Thyroid gland (tissue), 4 donors: ENCODE results near the gene HLA-DQA1. TPM values are rescaled to one million over a fixed set of nuclear protein-coding genes. Genes with fewer than 3 reads are reported as not detected.

Experiments used
- DNase-seq, 2 donors: peaks; one replicate each; pipeline ENCODE4 v3.0.0-alpha.2; 2019
- H3K27ac ChIP-seq, 3 donors: fragments of 200-600 bp; sonication (generic); 1 replicate in 2 of 3; 2 replicates in 1 of 3; pipeline ENCODE4 v1.5.1; 2016 to 2019; ENCODE audit warnings: mild to moderate bottlenecking in 1 of 3, moderate library complexity in 1 of 3
- H3K27me3 ChIP-seq: fragments of 200-600 bp; sonication (generic); one replicate; pipeline ENCODE4 v1.5.1; 2019
- H3K36me3 ChIP-seq, 2 donors: fragments of 200-600 bp; sonication (generic); one replicate each; pipeline ENCODE4 v1.5.1; 2016 to 2019
- H3K4me1 ChIP-seq, 2 donors: fragments of 200-600 bp; sonication (generic); one replicate each; pipeline ENCODE4 v1.5.1; 2017 to 2019
- H3K4me3 ChIP-seq, 3 donors: fragments of 200-600 bp; sonication (generic); replicated peaks in 1 of 3; 1 replicate in 2 of 3; 2 replicates in 1 of 3; pipeline ENCODE4 v1.5.1; 2016; ENCODE audit warnings: mild to moderate bottlenecking in 1 of 3
- H3K9me3 ChIP-seq: fragments of 200-600 bp; sonication (generic); one replicate; pipeline ENCODE4 v1.5.1; 2017
- CTCF ChIP-seq, 6 experiments: fragments of 200-600 bp in 3 of 6; fragments of 450-650 bp in 3 of 6; sonication (generic) in 3 of 6; IDR thresholded peaks; one replicate each; pipeline ENCODE4 v1.5.1; 2016 to 2019; ENCODE audit warnings: antibody characterized with exemption in 6 of 6, mild to moderate bottlenecking in 2 of 6, inconsistent platforms in 1 of 6, moderate library complexity in 1 of 6
- POLR2A ChIP-seq, 2 donors: fragments of 450-650 bp; IDR thresholded peaks; one replicate each; pipeline ENCODE4 v1.6.1; 2017; ENCODE audit warnings: antibody characterized with exemption in 2 of 2, mild to moderate bottlenecking in 2 of 2, moderate library complexity in 1 of 2
- WGBS, 2 donors: methylation state at CpG; one replicate each; pipeline ENCODE4 v1.1.5; 2017; 5-methylcytosine and 5-hydroxymethylcytosine counted together
- intact Hi-C: fragments of 100-400 bp; cut with DNase I; formaldehyde crosslinking; loops from one replicate; pipeline ENCODE4 v1.15.1; 2023
- total RNA-seq, 4 donors: library from RNA; depleted of rRNA; stranded (reverse); fragments of >200 nt; gene quantifications; one replicate each; pipeline ENCODE4 v1.2.3, GENCODE V29; 2016

HLA-DQA1 gene
- total RNA-seq, 4 donors from 2014 or later, result 1.7 to 19.6 (median 10.2) TPM

- H3K4me3 ChIP-seq, result no peak overlapping the region
- no peaks in the 10 kb centered on the region for H3K4me1 ChIP-seq
- intact Hi-C loops, result no loop called here
- H3K27me3 ChIP-seq, result no peaks in the 10 kb centered on the region
- H3K36me3 ChIP-seq, result no peaks in the 10 kb centered on the region
- WGBS, 2 donors, result 29 to 51% methylated on average over 2 of the region's 2 CpGs
- H3K27ac ChIP-seq, result no peak overlapping the region
- no peak for DNase-seq
- H3K9me3 ChIP-seq, result no peaks in the 10 kb centered on the region
- TF ChIP-seq POLR2A (IDR thresholded peaks at IDR 0.05), result no peak
- TF ChIP-seq CTCF (IDR thresholded peaks at IDR 0.05), result no peak
Measured at GRCh38 chr6:32607988-32608298, 29.3 kb upstream of the HLA-DQA1 start.

GRCh38 chr6:32608362-32608761 lies 28.8 kb upstream of the HLA-DQA1 start:
- H3K36me3 ChIP-seq, result no peaks in the 10 kb centered on the region
- no peak overlapping the region for H3K27ac ChIP-seq
- no peaks in the 10 kb centered on the region for H3K4me1 ChIP-seq
- H3K9me3 ChIP-seq, result no peaks in the 10 kb centered on the region
- no peaks in the 10 kb centered on the region for H3K27me3 ChIP-seq
- 27 to 31% methylated on average over 3 of the region's 3 CpGs for WGBS, 2 donors
- DNase-seq, result no peak
- H3K4me3 ChIP-seq, result no peak overlapping the region
- intact Hi-C loops, result no loop called here
- no peak for TF ChIP-seq CTCF (IDR thresholded peaks at IDR 0.05)

GRCh38 chr6:32609391-32609730 lies 27.8 kb upstream of the HLA-DQA1 start:
- H3K9me3 ChIP-seq, result no peaks in the 10 kb centered on the region
- no peak overlapping the region for H3K4me3 ChIP-seq
- WGBS, 2 donors, result 57 to 84% methylated on average over 2 to 3 of the region's 3 CpGs
- intact Hi-C loops, result no loop called here
- no peak for TF ChIP-seq POLR2A (IDR thresholded peaks at IDR 0.05)
- TF ChIP-seq CTCF (IDR thresholded peaks at IDR 0.05), result no peak
- no peaks in the 10 kb centered on the region for H3K36me3 ChIP-seq
- peak overlapping the region in 2 of 3 donors; percentile 38 to 49 for H3K27ac ChIP-seq
- peaks cover 0 to 5% of the 10 kb centered on the region in 2 donors for H3K4me1 ChIP-seq
- no peak for DNase-seq
- H3K27me3 ChIP-seq, result no peaks in the 10 kb centered on the region

GRCh38 chr6:32609731-32610640 lies 27.2 kb upstream of the HLA-DQA1 start:
- Histone ChIP-seq H3K9me3 (no peaks in the 10 kb centered on the region), H3K27ac (peak overlapping the region in 2 of 3 donors; percentile 38 to 56), H3K36me3 (no peaks in the 10 kb centered on the region), H3K4me1 (peaks cover 5 to 7% of the 10 kb centered on the region in 2 donors), H3K4me3 (no peak overlapping the region), H3K27me3 (no peaks in the 10 kb centered on the region)
- TF ChIP-seq POLR2A (IDR thresholded peaks at IDR 0.05) (peak in 1 of 2 donors; percentile 11), CTCF (IDR thresholded peaks at IDR 0.05) (no peak)
- intact Hi-C loops, result no loop called here
- peak in 1 of 2 donors; percentile 6 for DNase-seq
- 4 to 16% methylated on average over 8 of the region's 8 CpGs for WGBS, 2 donors

GRCh38 chr6:32610682-32611296 lies 26.4 kb upstream of the HLA-DQA1 start:
- no peaks in the 10 kb centered on the region for H3K9me3 ChIP-seq
- peaks cover 5 to 7% of the 10 kb centered on the region in 2 donors for H3K4me1 ChIP-seq
- H3K4me3 ChIP-seq, result no peak overlapping the region
- H3K36me3 ChIP-seq, result no peaks in the 10 kb centered on the region
- H3K27me3 ChIP-seq, result no peaks in the 10 kb centered on the region
- WGBS, 2 donors, result 26% methylated on average over 3 of the region's 3 CpGs
- no peak for DNase-seq
- intact Hi-C loops, result no loop called here
- no peak for TF ChIP-seq POLR2A (IDR thresholded peaks at IDR 0.05)
- TF ChIP-seq CTCF (IDR thresholded peaks at IDR 0.05), result no peak
- H3K27ac ChIP-seq, result no peak overlapping the region
